Naive thymus-derived CD8-positive, alpha-beta T cell (primary cell): Measurements from ENCODE around the gene STEAP3. TPM values are rescaled to one million over a fixed set of nuclear protein-coding genes. Genes with fewer than 3 reads are reported as not detected.

ENCODE experiments used
- ATAC-seq, 2 donors: fragments of 150-1000 bp; cut with Tn5 transposase in 1 of 2; sonication (Bioruptor Pico), chemical (Tn5 transposase) in 1 of 2; 1 replicate in 1 of 2; 2 replicates in 1 of 2; pipeline ENCODE4 v1.10.0; 2021; ENCODE audit warnings: mild to moderate bottlenecking in 2 of 2, moderate library complexity in 2 of 2
- POLR2A ChIA-PET: fragments of 350-600 bp; sonication (Branson Sonifier 250); formaldehyde crosslinking; loops from one replicate; lab custom pipeline; 2021; ENCODE audit warnings: antibody characterized with exemption; lab: Charles Lee
- DNase-seq, 10 donors: peaks; one replicate each; pipeline versions ENCODE4 v3.0.0 to v3.0.0-alpha.2; 2020 to 2022
- H3K27ac Mint-ChIP-seq, 10 donors: one replicate each; pipeline ENCODE4 v1.8.0; 2020 to 2022; ENCODE audit warnings: mild to moderate bottlenecking in 10 of 10, mixed read lengths in 10 of 10, moderate library complexity in 4 of 10, inconsistent platforms in 1 of 10
- H3K27me3 Mint-ChIP-seq, 5 donors: one replicate each; pipeline ENCODE4 v1.8.0; 2021 to 2022; ENCODE audit warnings: mixed read lengths in 5 of 5
- H3K36me3 Mint-ChIP-seq, 3 donors: one replicate each; pipeline ENCODE4 v1.8.0; 2020 to 2022; ENCODE audit warnings: mixed read lengths in 3 of 3, mild to moderate bottlenecking in 2 of 3, inconsistent platforms in 1 of 3
- H3K4me1 Mint-ChIP-seq, 4 donors: one replicate each; pipeline ENCODE4 v1.8.0; 2021 to 2022; ENCODE audit warnings: mixed read lengths in 4 of 4
- H3K4me3 Mint-ChIP-seq, 10 donors: one replicate each; pipeline ENCODE4 v1.8.0; 2020 to 2022; ENCODE audit warnings: mild to moderate bottlenecking in 10 of 10, mixed read lengths in 10 of 10, moderate library complexity in 6 of 10, inconsistent platforms in 1 of 10
- H3K9me3 Mint-ChIP-seq, 9 donors: one replicate each; pipeline ENCODE4 v1.8.0; 2020 to 2022; ENCODE audit warnings: mixed read lengths in 9 of 9, mild to moderate bottlenecking in 3 of 9, inconsistent platforms in 1 of 9, moderate library complexity in 1 of 9
- polyA plus RNA-seq, 3 donors: library from polyadenylated mRNA; unstranded; fragments of 300-500 nt; fragmentation: Illumina TruSeq; gene quantifications; one replicate each; pipeline ENCODE4 v1.2.3, GENCODE V29; 2021
- total RNA-seq, 8 experiments: library from RNA in 2 of 8; stranded (reverse) in 2 of 8; gene quantifications; one replicate each; pipeline ENCODE4 v1.2.3 and lab custom pipeline; 2021 to 2026

STEAP3 gene
- total and polyA plus RNA-seq, 5 experiments from 2014 or later = 0.24 TPM; not detected in 4

- H3K9me3 Mint-ChIP-seq = no peaks in the 10 kb centered on the region
- POLR2A ChIA-PET = no interaction called here
- ATAC-seq (no peak), DNase-seq (no peak)
- H3K27me3 Mint-ChIP-seq = no peaks in the 10 kb centered on the region
- no peak overlapping the region for H3K4me3 Mint-ChIP-seq
- peaks cover 0 to 10% (median 1%) of the 10 kb centered on the region in 4 donors for H3K4me1 Mint-ChIP-seq
- H3K36me3 Mint-ChIP-seq = peaks cover 0 to 12% (median 0%) of the 10 kb centered on the region in 3 donors
- H3K27ac Mint-ChIP-seq = no peak overlapping the region
Measured at GRCh38 chr2:119289093-119289492, 65.5 kb downstream of the STEAP3 start.

GRCh38 chr2:119289642-119290041 is 66.0 kb downstream of the STEAP3 start:
- no peak for ATAC-seq
- peak overlapping the region in 1 of 10 donors; percentile 11 for H3K27ac Mint-ChIP-seq

GRCh38 chr2:119290859-119291587 is 67.4 kb downstream of the STEAP3 start:
- H3K27ac Mint-ChIP-seq = peak overlapping the region in 1 of 10 donors; percentile 12
- H3K27me3 Mint-ChIP-seq = no peaks in the 10 kb centered on the region
- ATAC-seq = peak in 1 of 2 donors; percentile 68
- H3K36me3 Mint-ChIP-seq = peaks cover 0 to 9% (median 0%) of the 10 kb centered on the region in 3 donors
- H3K4me3 Mint-ChIP-seq = no peak overlapping the region
- peaks cover 0 to 10% (median 1%) of the 10 kb centered on the region in 4 donors for H3K4me1 Mint-ChIP-seq
- H3K9me3 Mint-ChIP-seq = no peaks in the 10 kb centered on the region
- POLR2A ChIA-PET = no interaction called here
- peak in 4 of 10 donors; percentile 32 to 83 (median 68) for DNase-seq

More at GRCh38 chr2:119289642-119290041, 66.0 kb downstream of the STEAP3 start:
- peaks cover 0 to 10% (median 1%) of the 10 kb centered on the region in 4 donors for H3K4me1 Mint-ChIP-seq
- H3K4me3 Mint-ChIP-seq = no peak overlapping the region
- no peak for DNase-seq
- POLR2A ChIA-PET = no interaction called here
- H3K36me3 Mint-ChIP-seq = peaks cover 0 to 12% (median 0%) of the 10 kb centered on the region in 3 donors
- no peaks in the 10 kb centered on the region for H3K27me3 Mint-ChIP-seq
- H3K9me3 Mint-ChIP-seq = no peaks in the 10 kb centered on the region

- Mint-ChIP-seq H3K9me3 (no peaks in the 10 kb centered on the region), H3K27ac (no peak overlapping the region), H3K27me3 (no peaks in the 10 kb centered on the region), H3K4me3 (no peak overlapping the region), H3K36me3 (peaks cover 0 to 2% (median 0%) of the 10 kb centered on the region in 3 donors), H3K4me1 (peaks cover 0 to 10% (median 1%) of the 10 kb centered on the region in 4 donors)
- DNase-seq = no peak
- no peak for ATAC-seq
- POLR2A ChIA-PET = no interaction called here
Measured at GRCh38 chr2:119291588-119292167, 68.0 kb downstream of the STEAP3 start.

GRCh38 chr2:119292226-119292625 is 68.6 kb downstream of the STEAP3 start:
- DNase-seq = no peak
- no peaks in the 10 kb centered on the region for H3K27me3 Mint-ChIP-seq
- ATAC-seq = no peak
- peaks cover 0 to 2% (median 0%) of the 10 kb centered on the region in 3 donors for H3K36me3 Mint-ChIP-seq
- no peak overlapping the region for H3K27ac Mint-ChIP-seq
- POLR2A ChIA-PET = no interaction called here
- H3K4me3 Mint-ChIP-seq = no peak overlapping the region
- no peaks in the 10 kb centered on the region for H3K9me3 Mint-ChIP-seq
- H3K4me1 Mint-ChIP-seq = peaks cover 0 to 10% (median 1%) of the 10 kb centered on the region in 4 donors

- Mint-ChIP-seq H3K27me3 (no peaks in the 10 kb centered on the region), H3K36me3 (no peaks in the 10 kb centered on the region), H3K9me3 (no peaks in the 10 kb centered on the region), H3K27ac (no peak overlapping the region), H3K4me3 (no peak overlapping the region), H3K4me1 (peaks cover 0 to 10% (median 1%) of the 10 kb centered on the region in 4 donors)
- POLR2A ChIA-PET = no interaction called here
- DNase-seq (no peak), ATAC-seq (no peak)
Measured at GRCh38 chr2:119293254-119293653, 69.6 kb downstream of the STEAP3 start.

- DNase-seq = no peak
- Mint-ChIP-seq H3K27ac (no peak overlapping the region), H3K27me3 (no peaks in the 10 kb centered on the region), H3K36me3 (peaks cover 0 to 1% (median 0%) of the 10 kb centered on the region in 3 donors), H3K4me1 (peaks cover 0 to 10% (median 1%) of the 10 kb centered on the region in 4 donors), H3K4me3 (no peak overlapping the region), H3K9me3 (no peaks in the 10 kb centered on the region)
- POLR2A ChIA-PET = no interaction called here
- no peak for ATAC-seq
Measured at GRCh38 chr2:119293900-119294299, 70.3 kb downstream of the STEAP3 start.

- peaks cover 0 to 9% (median 1%) of the 10 kb centered on the region in 4 donors for H3K4me1 Mint-ChIP-seq
- H3K27ac Mint-ChIP-seq = no peak overlapping the region
- ATAC-seq (no peak), DNase-seq (no peak)
- no peak overlapping the region for H3K4me3 Mint-ChIP-seq
- peaks cover 0 to 2% (median 0%) of the 10 kb centered on the region in 3 donors for H3K36me3 Mint-ChIP-seq
- no peaks in the 10 kb centered on the region for H3K27me3 Mint-ChIP-seq
- POLR2A ChIA-PET = no interaction called here
- no peaks in the 10 kb centered on the region for H3K9me3 Mint-ChIP-seq
Measured at GRCh38 chr2:119294671-119295070, 71.0 kb downstream of the STEAP3 start.

GRCh38 chr2:119295688-119296375 is 72.2 kb downstream of the STEAP3 start:
- Mint-ChIP-seq H3K27me3 (no peaks in the 10 kb centered on the region), H3K27ac (no peak overlapping the region), H3K9me3 (no peaks in the 10 kb centered on the region), H3K4me3 (no peak overlapping the region), H3K36me3 (peaks cover 0 to 7% (median 0%) of the 10 kb centered on the region in 3 donors), H3K4me1 (peaks cover 0 to 4% (median 1%) of the 10 kb centered on the region in 4 donors)
- POLR2A ChIA-PET = no interaction called here
- no peak for ATAC-seq
- no peak for DNase-seq

- Mint-ChIP-seq H3K27me3 (no peaks in the 10 kb centered on the region), H3K4me3 (no peak overlapping the region), H3K27ac (no peak overlapping the region), H3K36me3 (peaks cover 0 to 11% (median 9%) of the 10 kb centered on the region in 3 donors), H3K9me3 (no peaks in the 10 kb centered on the region), H3K4me1 (no peaks in the 10 kb centered on the region)
- DNase-seq = no peak
- no peak for ATAC-seq
- POLR2A ChIA-PET = no interaction called here
Measured at GRCh38 chr2:119301413-119301812, 77.8 kb downstream of the STEAP3 start.

- Mint-ChIP-seq H3K4me3 (no peak overlapping the region), H3K27ac (no peak overlapping the region), H3K9me3 (no peaks in the 10 kb centered on the region), H3K36me3 (peaks cover 0 to 11% (median 8%) of the 10 kb centered on the region in 3 donors), H3K4me1 (no peaks in the 10 kb centered on the region), H3K27me3 (no peaks in the 10 kb centered on the region)
- no peak for DNase-seq
- POLR2A ChIA-PET = no interaction called here
- no peak for ATAC-seq
Measured at GRCh38 chr2:119304847-119305246, 81.2 kb downstream of the STEAP3 start.

- DNase-seq (no peak), ATAC-seq (no peak)
- no peaks in the 10 kb centered on the region for H3K9me3 Mint-ChIP-seq
- no peak overlapping the region for H3K4me3 Mint-ChIP-seq
- POLR2A ChIA-PET = no interaction called here
- H3K36me3 Mint-ChIP-seq = peaks cover 0 to 16% (median 7%) of the 10 kb centered on the region in 3 donors
- no peak overlapping the region for H3K27ac Mint-ChIP-seq
- no peaks in the 10 kb centered on the region for H3K4me1 Mint-ChIP-seq
- no peaks in the 10 kb centered on the region for H3K27me3 Mint-ChIP-seq
Measured at GRCh38 chr2:119305497-119306195, 82.0 kb downstream of the STEAP3 start.
